Osteoblast (primary cell): ENCODE results near the gene GREB1. TPM values are rescaled to one million over a fixed set of nuclear protein-coding genes. Genes with fewer than 3 reads are reported as not detected.
A peak's percentile ranks its signal among the peaks of the same experiment; 100 is the strongest.

ENCODE experiments used
- DNase-seq: peaks from one replicate; pipeline ENCODE4 v3.0.0; 2011; ENCODE audit warnings: low spot score, mixed read lengths; ENCODE audit not compliant: insufficient read length; ENCODE audit errors: missing footprints
- H2AFZ ChIP-seq: 2 replicates; pipeline ENCODE4 v1.6.0; 2011; ENCODE audit warnings: mild to moderate bottlenecking, low read length
- H3K27ac ChIP-seq: 2 replicates; pipeline ENCODE4 v1.5.1; 2011; ENCODE audit warnings: mild to moderate bottlenecking, low read depth, low read length, moderate library complexity
- H3K27me3 ChIP-seq: 2 replicates; pipeline ENCODE4 v1.6.0; 2012; ENCODE audit warnings: mild to moderate bottlenecking, control low read depth, inconsistent platforms, low read length, moderate library complexity; ENCODE audit not compliant: insufficient read depth
- H3K36me3 ChIP-seq: 2 replicates; pipeline ENCODE4 v1.5.1; 2011; ENCODE audit warnings: mild to moderate bottlenecking, low read length, control low read depth, moderate library complexity; ENCODE audit not compliant: insufficient read depth
- H3K4me1 ChIP-seq: 2 replicates; pipeline ENCODE4 v1.5.1; 2011; ENCODE audit warnings: mild to moderate bottlenecking, low read length, control low read depth, moderate library complexity; ENCODE audit not compliant: insufficient read depth
- H3K4me2 ChIP-seq: 2 replicates; pipeline ENCODE4 v1.6.0; 2011; ENCODE audit warnings: mild to moderate bottlenecking, low read length; ENCODE audit not compliant: insufficient read depth
- H3K4me3 ChIP-seq: fragments of 200-600 bp; sonication (generic); 3 replicates; pipeline ENCODE4 v1.5.1; 2012; ENCODE audit warnings: mild to moderate bottlenecking, low read length, inconsistent platforms; ENCODE audit not compliant: insufficient read depth
- H3K79me2 ChIP-seq: 2 replicates; pipeline ENCODE4 v1.6.0; 2012; ENCODE audit warnings: mild to moderate bottlenecking, low read length, control low read depth, inconsistent platforms; ENCODE audit not compliant: insufficient read depth
- H3K9me3 ChIP-seq: 2 replicates; pipeline ENCODE4 v1.5.1; 2011; ENCODE audit warnings: low read depth, low read length, control low read depth
- H4K20me1 ChIP-seq: 2 replicates; pipeline ENCODE4 v1.6.0; 2012; ENCODE audit warnings: mild to moderate bottlenecking, low read length, control low read depth; ENCODE audit not compliant: insufficient read depth
- total RNA-seq: library from RNA; depleted of rRNA; stranded (reverse); fragments of >200 nt; gene quantifications from 2 replicates; pipeline ENCODE4 v1.2.3, GENCODE V29; 2012
- TF ChIP-seq, protein P1 (sequence below): IDR thresholded peaks from 2 replicates; pipeline ENCODE4 v1.5.1; 2011; ENCODE audit warnings: mild to moderate bottlenecking, low read depth, low read length, moderate library complexity; ENCODE audit errors: extremely low read depth

The GREB1 gene
- total RNA-seq, 1 donor: 1.1 TPM

DNA sequence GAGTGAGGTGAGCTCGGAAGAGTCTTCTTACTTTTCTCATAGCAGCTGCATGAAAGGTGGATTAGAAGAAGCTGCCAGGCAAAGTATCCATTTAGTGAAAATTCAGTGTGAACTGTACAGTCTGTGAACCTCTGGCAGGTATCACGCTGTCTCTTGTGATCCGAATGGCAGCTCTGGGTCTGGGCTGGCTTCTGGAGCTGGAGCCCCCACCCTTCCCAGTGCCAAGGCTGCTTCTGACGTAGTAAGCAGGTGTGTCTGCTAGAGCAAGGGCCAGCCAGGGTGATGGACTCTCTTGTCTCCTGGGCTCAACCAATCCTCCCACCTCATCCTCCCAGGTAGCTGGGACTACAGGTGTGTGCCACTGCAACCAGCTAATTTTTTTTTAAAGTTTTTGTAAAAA, 150.1 kb downstream of the GREB1 start:
- H3K4me2 ChIP-seq: no peak overlapping the region
- H3K27ac ChIP-seq: no peak overlapping the region
- no peak overlapping the region for H2AFZ ChIP-seq
- TF ChIP-seq, protein P1, sequence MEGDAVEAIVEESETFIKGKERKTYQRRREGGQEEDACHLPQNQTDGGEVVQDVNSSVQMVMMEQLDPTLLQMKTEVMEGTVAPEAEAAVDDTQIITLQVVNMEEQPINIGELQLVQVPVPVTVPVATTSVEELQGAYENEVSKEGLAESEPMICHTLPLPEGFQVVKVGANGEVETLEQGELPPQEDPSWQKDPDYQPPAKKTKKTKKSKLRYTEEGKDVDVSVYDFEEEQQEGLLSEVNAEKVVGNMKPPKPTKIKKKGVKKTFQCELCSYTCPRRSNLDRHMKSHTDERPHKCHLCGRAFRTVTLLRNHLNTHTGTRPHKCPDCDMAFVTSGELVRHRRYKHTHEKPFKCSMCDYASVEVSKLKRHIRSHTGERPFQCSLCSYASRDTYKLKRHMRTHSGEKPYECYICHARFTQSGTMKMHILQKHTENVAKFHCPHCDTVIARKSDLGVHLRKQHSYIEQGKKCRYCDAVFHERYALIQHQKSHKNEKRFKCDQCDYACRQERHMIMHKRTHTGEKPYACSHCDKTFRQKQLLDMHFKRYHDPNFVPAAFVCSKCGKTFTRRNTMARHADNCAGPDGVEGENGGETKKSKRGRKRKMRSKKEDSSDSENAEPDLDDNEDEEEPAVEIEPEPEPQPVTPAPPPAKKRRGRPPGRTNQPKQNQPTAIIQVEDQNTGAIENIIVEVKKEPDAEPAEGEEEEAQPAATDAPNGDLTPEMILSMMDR: no peak
- no peaks in the 10 kb centered on the region for H3K9me3 ChIP-seq
- H3K27me3 ChIP-seq: peaks cover 33% of the 10 kb centered on the region
- H3K4me1 ChIP-seq: peaks cover 9% of the 10 kb centered on the region
- H3K79me2 ChIP-seq: no peaks in the 10 kb centered on the region
- no peak overlapping the region for H3K4me3 ChIP-seq
- H3K36me3 ChIP-seq: no peaks in the 10 kb centered on the region
- H4K20me1 ChIP-seq: no peaks in the 10 kb centered on the region
- DNase-seq: no peak

- Histone ChIP-seq H3K27ac (no peak overlapping the region), H3K9me3 (no peaks in the 10 kb centered on the region), H3K4me3 (no peak overlapping the region), H3K36me3 (no peaks in the 10 kb centered on the region), H2AFZ (no peak overlapping the region), H3K4me1 (peaks cover 9% of the 10 kb centered on the region), H4K20me1 (no peaks in the 10 kb centered on the region), H3K4me2 (no peak overlapping the region), H3K79me2 (no peaks in the 10 kb centered on the region), H3K27me3 (peaks cover 31% of the 10 kb centered on the region)
- no peak for DNase-seq
- TF ChIP-seq, protein P1: no peak
These were observed 151.1 kb downstream of the GREB1 start for GRCh38 chr2:11684894-11685460.

GRCh38 chr2:11685906-11686470, 152.1 kb downstream of the GREB1 start:
- peak; percentile 77 for DNase-seq
- no peak overlapping the region for H2AFZ ChIP-seq
- no peaks in the 10 kb centered on the region for H3K79me2 ChIP-seq
- no peak overlapping the region for H3K27ac ChIP-seq
- H3K36me3 ChIP-seq: no peaks in the 10 kb centered on the region
- no peak overlapping the region for H3K4me2 ChIP-seq
- H4K20me1 ChIP-seq: no peaks in the 10 kb centered on the region
- peaks cover 9% of the 10 kb centered on the region for H3K4me1 ChIP-seq
- H3K4me3 ChIP-seq: no peak overlapping the region
- TF ChIP-seq, protein P1: no peak
- no peaks in the 10 kb centered on the region for H3K9me3 ChIP-seq
- peaks cover 31% of the 10 kb centered on the region for H3K27me3 ChIP-seq

- TF ChIP-seq, protein P1: no peak
- no peaks in the 10 kb centered on the region for H4K20me1 ChIP-seq
- H2AFZ ChIP-seq: peak overlapping the region; percentile 90
- H3K27me3 ChIP-seq: peaks cover 26% of the 10 kb centered on the region
- no peak overlapping the region for H3K27ac ChIP-seq
- DNase-seq: no peak
- H3K36me3 ChIP-seq: no peaks in the 10 kb centered on the region
- no peaks in the 10 kb centered on the region for H3K9me3 ChIP-seq
- no peaks in the 10 kb centered on the region for H3K79me2 ChIP-seq
- peaks cover 9% of the 10 kb centered on the region for H3K4me1 ChIP-seq
- peak overlapping the region; percentile 80 for H3K4me2 ChIP-seq
- peak overlapping the region; percentile 63 for H3K4me3 ChIP-seq
These were observed 153.9 kb downstream of the GREB1 start for GRCh38 chr2:11687736-11688135.
